Mesothelial cell of epicardium (in vitro differentiated cells): Measurements from ENCODE around the gene IFNA1. TPM values are rescaled to one million over a fixed set of nuclear protein-coding genes. Genes with fewer than 3 reads are reported as not detected.
A peak's percentile ranks its signal among the peaks of the same experiment; 100 is the strongest.

Source experiments
- DNase-seq, 2 experiments: peaks; one replicate each; pipeline ENCODE4 v3.0.0; 2021; ENCODE audit warnings: low spot score in 2 of 2; ENCODE audit not compliant: unreplicated experiment in 2 of 2
- H3K27ac Mint-ChIP-seq: 2 replicates; pipeline ENCODE4 v1.8.0; 2021; ENCODE audit warnings: mixed read lengths
- H3K27me3 Mint-ChIP-seq: 2 replicates; pipeline ENCODE4 v1.8.0; 2021; ENCODE audit warnings: low read depth, mixed read lengths
- H3K36me3 Mint-ChIP-seq: 2 replicates; pipeline ENCODE4 v1.8.0; 2021; ENCODE audit warnings: mixed read lengths
- H3K4me1 Mint-ChIP-seq: 2 replicates; pipeline ENCODE4 v1.8.0; 2021; ENCODE audit warnings: mixed read lengths
- H3K4me3 Mint-ChIP-seq: 2 replicates; pipeline ENCODE4 v1.8.0; 2021; ENCODE audit warnings: mild to moderate bottlenecking, moderate library complexity, mixed read lengths
- H3K9me3 Mint-ChIP-seq: 2 replicates; pipeline ENCODE4 v1.8.0; 2021; ENCODE audit warnings: mixed read lengths
- CTCF ChIP-seq: fragments of 200-600 bp; sonication (generic); IDR thresholded peaks from one replicate; pipeline ENCODE4 v1.5.0; 2021; ENCODE audit warnings: antibody characterized with exemption; ENCODE audit not compliant: unreplicated experiment
- total RNA-seq: library from RNA; stranded (reverse); gene quantifications from 3 replicates; pipeline ENCODE4 v1.2.1, GENCODE V29; 2021

Gene IFNA1
- not detected in 3 replicates for total RNA-seq

DNA sequence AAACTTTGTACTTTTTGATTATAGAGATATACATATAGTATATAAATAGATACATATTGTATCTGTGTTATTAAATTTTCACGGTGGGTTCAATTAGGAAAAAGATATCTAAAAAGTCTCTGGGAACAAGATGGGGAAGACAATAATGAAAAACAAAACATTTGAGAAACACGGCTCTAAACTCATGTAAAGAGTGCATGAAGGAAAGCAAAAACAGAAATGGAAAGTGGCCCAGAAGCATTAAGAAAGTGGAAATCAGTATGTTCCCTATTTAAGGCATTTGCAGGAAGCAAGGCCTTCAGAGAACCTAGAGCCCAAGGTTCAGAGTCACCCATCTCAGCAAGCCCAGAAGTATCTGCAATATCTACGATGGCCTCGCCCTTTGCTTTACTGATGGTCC lies at the start of gene IFNA1:
Gene IFNA1 (plus strand): TSS at position 301 of the 400 bp plus-strand sequence. CDS start 69 bp downstream, at position 370.
- H3K9me3 Mint-ChIP-seq: peaks cover 18% of the 10 kb centered on the region
- no peak within 1 kb of the TSS for H3K27ac Mint-ChIP-seq
- H3K36me3 Mint-ChIP-seq: peaks cover 6% of the 10 kb centered on the region

GRCh38 chr9:21392270-21392669 lies 48.0 kb upstream of the IFNA1 start:
- Mint-ChIP-seq H3K27me3 (peaks cover 2% of the 10 kb centered on the region), H3K4me3 (no peak overlapping the region), H3K9me3 (no peaks in the 10 kb centered on the region), H3K4me1 (peaks cover 4% of the 10 kb centered on the region), H3K36me3 (no peaks in the 10 kb centered on the region), H3K27ac (no peak overlapping the region)
- peak; percentile 50 for TF ChIP-seq CTCF
- DNase-seq: no peak

More for the DNA sequence above, at the start of gene IFNA1:
- no peaks in the 10 kb centered on the region for H3K4me1 Mint-ChIP-seq
- no peak for DNase-seq
- H3K4me3 Mint-ChIP-seq: no peak within 1 kb of the TSS
- no peak for TF ChIP-seq CTCF
- no peaks in the 10 kb centered on the region for H3K27me3 Mint-ChIP-seq

- Mint-ChIP-seq H3K27ac (no peak overlapping the region), H3K9me3 (no peaks in the 10 kb centered on the region), H3K4me3 (peak overlapping the region; percentile 63), H3K27me3 (peaks cover 3% of the 10 kb centered on the region), H3K36me3 (no peaks in the 10 kb centered on the region), H3K4me1 (peaks cover 14% of the 10 kb centered on the region)
- peak; percentile 51 to 84 for DNase-seq
- peak; percentile 81 for TF ChIP-seq CTCF
Observed at GRCh38 chr9:21395778-21396717, 44.2 kb upstream of the IFNA1 start.

DNA sequence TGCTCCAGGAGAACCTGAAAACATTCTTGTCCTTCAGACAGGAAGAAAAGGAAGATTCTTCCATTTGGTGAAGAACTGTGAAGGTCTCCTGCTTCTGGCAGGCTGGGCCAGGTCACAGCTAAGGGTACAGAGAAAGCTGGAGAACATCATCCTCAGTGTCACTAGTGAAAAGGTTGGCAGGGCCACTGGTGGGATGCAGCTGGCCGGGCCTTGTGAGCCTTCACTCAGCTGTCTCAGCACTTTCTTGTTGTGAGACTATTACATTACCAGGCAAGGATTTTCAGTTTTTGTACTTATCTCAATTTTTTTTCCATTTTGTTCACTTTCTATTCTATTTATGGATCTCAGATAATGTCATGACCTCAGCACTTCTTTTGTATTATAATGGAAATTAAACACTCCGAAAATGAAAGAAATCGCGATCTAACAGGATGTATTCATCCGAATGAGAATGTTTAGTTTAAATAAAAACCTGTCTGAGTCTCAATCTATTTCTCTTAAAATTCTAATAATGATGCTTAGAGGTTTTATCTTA lies 41.2 kb upstream of the IFNA1 start:
- H3K9me3 Mint-ChIP-seq: no peaks in the 10 kb centered on the region
- TF ChIP-seq CTCF: no peak
- H3K4me3 Mint-ChIP-seq: no peak overlapping the region
- H3K27ac Mint-ChIP-seq: no peak overlapping the region
- H3K27me3 Mint-ChIP-seq: peaks cover 16% of the 10 kb centered on the region
- no peaks in the 10 kb centered on the region for H3K36me3 Mint-ChIP-seq
- H3K4me1 Mint-ChIP-seq: peaks cover 26% of the 10 kb centered on the region
- DNase-seq: no peak

DNA sequence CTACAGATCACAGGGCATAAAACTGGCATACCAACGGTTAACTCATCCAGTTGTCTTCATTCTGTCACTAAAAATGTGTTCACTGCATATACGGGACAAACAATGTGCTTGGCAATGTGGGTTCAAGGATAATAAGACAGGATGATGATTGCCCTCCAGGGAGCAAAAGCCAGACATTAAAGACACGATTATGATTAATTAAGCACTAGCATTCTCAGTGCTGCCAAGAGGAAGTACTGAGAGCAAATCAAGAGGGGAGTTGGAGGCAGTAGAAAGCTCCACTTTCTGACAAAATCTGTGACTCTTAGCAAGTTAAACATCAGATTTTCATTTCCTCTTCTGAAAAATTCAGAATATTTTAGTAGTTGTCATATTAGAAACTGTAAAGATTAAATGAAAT lies 40.3 kb upstream of the IFNA1 start:
- H3K4me3 Mint-ChIP-seq: no peak overlapping the region
- H3K9me3 Mint-ChIP-seq: no peaks in the 10 kb centered on the region
- no peak for DNase-seq
- no peaks in the 10 kb centered on the region for H3K36me3 Mint-ChIP-seq
- no peak overlapping the region for H3K27ac Mint-ChIP-seq
- TF ChIP-seq CTCF: no peak
- peaks cover 26% of the 10 kb centered on the region for H3K4me1 Mint-ChIP-seq
- peaks cover 17% of the 10 kb centered on the region for H3K27me3 Mint-ChIP-seq
